GM11168 (cell line): ENCODE results near the gene CCDC3.

ENCODE experiments used
- in situ Hi-C: fragments of 300-500 bp; cut with MboI; formaldehyde crosslinking; loops from one replicate; pipeline ENCODE4 v1.12.0; 2022; ENCODE audit warnings: low sequenced_read_pairs; ENCODE audit not compliant: unreplicated experiment

CCDC3 gene

DNA sequence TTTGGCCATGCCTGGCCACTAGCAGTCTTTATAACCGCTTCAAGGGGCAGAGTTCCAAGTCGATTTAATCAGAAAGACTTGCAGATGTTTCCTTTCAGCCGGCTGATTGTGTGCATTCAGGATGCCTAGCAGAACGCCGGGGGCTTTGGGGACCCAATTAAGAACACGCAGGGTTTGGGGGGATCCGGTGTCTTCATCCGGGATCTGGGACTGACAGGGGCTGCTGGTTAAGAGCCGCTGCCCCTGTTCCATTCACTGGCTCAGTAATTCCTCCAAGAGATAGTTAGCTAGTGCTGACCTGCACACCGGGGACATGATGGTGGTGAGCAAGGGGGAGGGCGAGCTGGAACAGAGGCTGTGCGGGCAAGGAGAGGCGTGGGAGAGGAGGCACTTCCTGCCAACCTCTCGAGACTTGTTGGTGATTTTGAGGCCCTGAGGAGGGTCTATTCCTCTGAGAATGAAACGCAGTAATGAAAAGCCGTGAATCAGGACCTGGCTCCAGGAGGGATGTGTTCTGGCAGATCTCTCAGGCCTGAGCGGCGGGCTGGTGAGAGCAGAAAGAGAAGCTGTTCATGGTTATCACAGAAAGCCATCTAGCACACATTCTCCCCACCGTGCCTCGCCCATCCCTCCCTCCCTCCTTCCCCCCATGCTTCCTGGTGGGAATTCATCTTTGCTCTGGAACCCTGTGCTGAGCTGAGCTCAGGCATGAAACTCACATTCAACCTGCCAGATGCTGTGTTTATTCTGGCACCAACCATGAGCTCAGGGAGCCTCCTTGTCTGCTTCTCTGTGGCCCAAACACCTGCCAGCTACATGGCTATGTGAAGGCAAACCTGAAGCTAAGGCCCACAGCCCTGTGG, 152.0 kb downstream of the CCDC3 start:
- in situ Hi-C loops: no loop called here

DNA sequence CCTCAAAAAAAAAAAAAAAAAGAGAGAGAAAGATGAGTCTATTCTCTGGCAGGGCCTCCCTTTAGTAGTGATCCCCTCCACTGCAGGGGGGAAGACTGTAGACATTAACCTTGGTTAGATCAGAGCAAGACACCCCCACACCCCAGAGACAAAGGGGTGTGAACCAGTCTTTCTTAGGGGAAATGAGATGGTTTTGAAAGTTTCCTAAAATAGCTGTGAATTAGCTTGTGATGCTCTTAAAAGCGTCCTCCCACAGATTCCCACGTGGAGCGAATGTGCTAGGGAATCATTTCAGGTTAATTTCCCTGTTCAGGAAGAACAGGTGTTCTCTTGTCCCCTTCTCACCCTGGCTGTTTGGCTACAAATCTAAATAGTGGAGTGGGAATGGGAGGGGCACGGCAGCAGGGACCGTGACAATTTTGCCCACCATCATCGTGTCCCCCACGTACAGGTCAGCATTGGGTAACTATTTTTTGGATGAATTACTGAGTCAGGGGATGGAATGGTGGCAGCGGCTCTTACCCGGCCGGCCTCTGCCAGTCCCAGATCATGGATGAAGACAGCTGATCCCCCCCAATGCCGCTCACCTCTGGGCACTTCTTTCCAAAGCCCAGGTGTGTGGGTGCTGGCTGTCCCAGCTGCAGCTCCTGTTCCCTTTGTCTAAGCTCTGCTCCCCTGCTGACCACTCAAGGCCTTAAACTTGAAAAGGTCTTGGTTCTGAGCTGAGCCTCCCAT, 152.9 kb downstream of the CCDC3 start:
- in situ Hi-C loops: no loop called here

DNA sequence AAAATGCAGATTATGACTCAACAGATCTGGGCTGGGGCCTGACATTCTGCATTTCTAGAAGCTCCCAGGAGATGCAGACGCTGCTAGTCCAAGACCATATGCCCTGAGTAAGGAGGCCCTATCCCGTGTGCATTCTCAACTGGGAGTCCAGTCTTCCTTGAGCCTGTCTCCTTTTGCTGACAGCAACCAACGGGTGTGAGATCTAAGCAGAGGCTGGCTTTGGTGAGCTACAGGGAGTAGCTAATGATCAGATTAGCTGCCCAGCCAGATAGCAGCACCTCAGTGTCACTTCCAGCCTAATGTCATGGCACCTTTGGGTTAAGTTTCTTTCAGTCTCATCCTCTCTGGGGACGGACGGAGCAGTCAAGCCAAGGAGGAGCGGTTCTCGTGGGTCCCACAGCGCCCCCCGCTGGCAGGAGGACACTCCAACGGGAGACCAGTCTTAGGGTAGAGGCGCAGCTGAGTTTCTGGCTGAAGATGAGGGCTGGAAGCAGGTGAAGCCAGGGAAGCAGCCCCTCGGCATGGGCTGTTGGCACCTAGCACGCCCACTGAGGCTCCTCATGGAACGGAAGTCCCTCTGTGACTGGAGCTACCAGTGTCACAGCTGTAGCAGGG, 154.0 kb downstream of the CCDC3 start:
- in situ Hi-C loops: no loop called here

DNA sequence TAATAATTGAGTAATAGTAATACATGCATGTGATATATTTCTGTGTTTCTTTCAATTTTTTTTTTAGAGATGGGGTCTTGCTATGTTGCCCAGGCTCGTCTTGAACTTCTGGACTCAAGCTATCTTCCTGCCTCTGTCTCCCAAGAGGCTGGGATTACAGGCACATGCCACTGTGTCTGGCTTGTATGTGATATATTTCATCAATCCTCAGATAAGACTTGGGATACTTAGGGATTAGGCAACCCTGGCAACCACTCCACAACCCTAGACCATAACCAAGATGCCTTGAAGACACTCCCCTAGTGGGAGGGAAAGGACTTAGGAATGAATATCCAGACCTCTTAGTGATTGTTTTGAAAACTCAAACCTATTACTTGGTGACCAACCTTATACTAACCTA, 154.8 kb downstream of the CCDC3 start:
- in situ Hi-C loops: no loop called here
